OCI-LY3 (cell line): ENCODE measurements around the gene PRIM2.
"Not testable (repeated sequence)": the region's sequence is repeated elsewhere in the genome, so short reads cannot be mapped to it uniquely, and the experiment has no call there.

Experiments
- CTCF ChIP-seq: fragments of 200-600, 300-600 bp; sonication (generic); IDR thresholded peaks from 2 replicates; pipeline ENCODE4 v1.5.1; 2014; ENCODE audit warnings: antibody characterized with exemption, low read length, low read depth
- EZH2phosphoT487 ChIP-seq: fragments of 200-600 bp; shearing (Covaris generic); IDR thresholded peaks from 2 replicates; pipeline ENCODE4 v1.6.1; 2018; ENCODE audit warnings: antibody characterized with exemption, mixed run types, low read depth

- TF ChIP-seq CTCF, EZH2phosphoT487: not testable (repeated sequence)
These were observed 240.4 kb downstream of the PRIM2 start for GRCh38 chr6:57557855-57558254.
